ENCODE results near the gene DGCR2.
A peak's percentile ranks its signal among the peaks of the same experiment; 100 is the strongest.

DGCR2 gene

GRCh38 chr22:19128009-19128401, 5.8 kb upstream of the DGCR2 start:
- Histone ChIP-seq H3K9me3 (no peaks in the 10 kb centered on the region), H3K36me3 (peaks cover 25% of the 10 kb centered on the region), H3K4me1 (peaks cover 8% of the 10 kb centered on the region), H3K4me3 (no peak overlapping the region), H3K9ac (no peak overlapping the region), H3K4me2 (no peak overlapping the region), H3K27ac (no peak overlapping the region), H4K20me1 (0 out of 2 replicates have a peak, but pooled peaks cover 11% of the 10 kb centered on the region), H3K27me3 (no peaks in the 10 kb centered on the region)
- TF ChIP-seq Cebpa-rat (IDR thresholded peaks at IDR 0.05), result no peak

GRCh38 chr22:19127329-19128008, 5.3 kb upstream of the DGCR2 start:
- Histone ChIP-seq H3K9ac (no peak overlapping the region), H3K4me1 (peaks cover 12% of the 10 kb centered on the region), H3K4me3 (no peak overlapping the region), H3K27ac (no peak overlapping the region), H3K9me3 (no peaks in the 10 kb centered on the region), H3K36me3 (peaks cover 20% of the 10 kb centered on the region), H4K20me1 (0 out of 2 replicates have a peak, but pooled peaks cover 6% of the 10 kb centered on the region), H3K27me3 (no peaks in the 10 kb centered on the region), H3K4me2 (no peak overlapping the region)
- no peak for TF ChIP-seq Cebpa-rat (IDR thresholded peaks at IDR 0.05)

GRCh38 chr22:19126309-19127273, 4.4 kb upstream of the DGCR2 start:
- Histone ChIP-seq H3K9ac (no peak overlapping the region), H3K9me3 (no peaks in the 10 kb centered on the region), H3K27ac (no peak overlapping the region), H3K4me1 (peaks cover 12% of the 10 kb centered on the region), H3K4me2 (no peak overlapping the region), H3K4me3 (no peak overlapping the region), H3K27me3 (no peaks in the 10 kb centered on the region), H4K20me1 (peaks cover 8% of the 10 kb centered on the region), H3K36me3 (peaks cover 11% of the 10 kb centered on the region)
- TF ChIP-seq Cebpa-rat (IDR thresholded peaks at IDR 0.05), result no peak

GRCh38 chr22:19125474-19126308, 3.5 kb upstream of the DGCR2 start:
- H3K4me3 ChIP-seq, result no peak overlapping the region
- H4K20me1 ChIP-seq, result peaks cover 12% of the 10 kb centered on the region
- no peak overlapping the region for H3K9ac ChIP-seq
- H3K9me3 ChIP-seq, result no peaks in the 10 kb centered on the region
- H3K27me3 ChIP-seq, result no peaks in the 10 kb centered on the region
- H3K36me3 ChIP-seq, result peaks cover 2% of the 10 kb centered on the region; the same call in 1 of the 2 replicates
- H3K27ac ChIP-seq, result no peak overlapping the region
- peaks cover 18% of the 10 kb centered on the region for H3K4me1 ChIP-seq
- H3K4me2 ChIP-seq, result no peak overlapping the region
- TF ChIP-seq Cebpa-rat (IDR thresholded peaks at IDR 0.05), result no peak

GRCh38 chr22:19125011-19125410, 2.8 kb upstream of the DGCR2 start:
- H3K9ac ChIP-seq, result no peak overlapping the region
- TF ChIP-seq Cebpa-rat (IDR thresholded peaks at IDR 0.05), result no peak

GRCh38 chr22:19124377-19124776, 2.2 kb upstream of the DGCR2 start:
- H3K9ac ChIP-seq, result no peak overlapping the region
- H4K20me1 ChIP-seq, result peaks cover 25% of the 10 kb centered on the region
- no peak overlapping the region for H3K4me2 ChIP-seq
- H3K9me3 ChIP-seq, result no peaks in the 10 kb centered on the region
- no peak overlapping the region for H3K4me3 ChIP-seq
- peaks cover 32% of the 10 kb centered on the region for H3K4me1 ChIP-seq
- TF ChIP-seq Cebpa-rat (IDR thresholded peaks at IDR 0.05), result no peak
- H3K27me3 ChIP-seq, result no peaks in the 10 kb centered on the region
- no peak overlapping the region for H3K27ac ChIP-seq
- peaks cover 7% of the 10 kb centered on the region; the same call in 1 of the 2 replicates for H3K36me3 ChIP-seq

More at GRCh38 chr22:19125011-19125410, 2.8 kb upstream of the DGCR2 start:
- Histone ChIP-seq H3K27me3 (no peaks in the 10 kb centered on the region), H3K9me3 (no peaks in the 10 kb centered on the region), H3K4me3 (no peak overlapping the region), H3K27ac (no peak overlapping the region), H3K4me1 (peaks cover 25% of the 10 kb centered on the region), H3K4me2 (no peak overlapping the region), H4K20me1 (peaks cover 19% of the 10 kb centered on the region), H3K36me3 (peaks cover 6% of the 10 kb centered on the region; the same call in 1 of the 2 replicates)

- peaks cover 29% of the 10 kb centered on the region for H4K20me1 ChIP-seq
- H3K9ac ChIP-seq, result no peak overlapping the region
- no peaks in the 10 kb centered on the region for H3K9me3 ChIP-seq
- TF ChIP-seq Cebpa-rat (IDR thresholded peaks at IDR 0.05), result no peak
- H3K27ac ChIP-seq, result no peak overlapping the region
- H3K27me3 ChIP-seq, result no peaks in the 10 kb centered on the region
- H3K4me3 ChIP-seq, result no peak overlapping the region
- H3K36me3 ChIP-seq, result peaks cover 11% of the 10 kb centered on the region
- H3K4me1 ChIP-seq, result peaks cover 36% of the 10 kb centered on the region
- H3K4me2 ChIP-seq, result no peak overlapping the region
Observed at GRCh38 chr22:19123936-19124335, 1.7 kb upstream of the DGCR2 start.

- H3K9me3 ChIP-seq, result no peaks in the 10 kb centered on the region
- peaks cover 46% of the 10 kb centered on the region for H3K4me1 ChIP-seq
- H3K27me3 ChIP-seq, result no peaks in the 10 kb centered on the region
- H3K27ac ChIP-seq, result no peak overlapping the region
- H3K4me3 ChIP-seq, result peak overlapping the region; percentile 91
- TF ChIP-seq Cebpa-rat (IDR thresholded peaks at IDR 0.05), result no peak
- peak overlapping the region; percentile 45; the same call in 1 of the 2 replicates for H3K9ac ChIP-seq
- H4K20me1 ChIP-seq, result peaks cover 39% of the 10 kb centered on the region
- H3K36me3 ChIP-seq, result peaks cover 21% of the 10 kb centered on the region
- peak overlapping the region; percentile 88 for H3K4me2 ChIP-seq
Observed at GRCh38 chr22:19122752-19123492, 710 bp upstream of the DGCR2 start.
